Measurements from ENCODE around the gene PALLD.

DNA sequence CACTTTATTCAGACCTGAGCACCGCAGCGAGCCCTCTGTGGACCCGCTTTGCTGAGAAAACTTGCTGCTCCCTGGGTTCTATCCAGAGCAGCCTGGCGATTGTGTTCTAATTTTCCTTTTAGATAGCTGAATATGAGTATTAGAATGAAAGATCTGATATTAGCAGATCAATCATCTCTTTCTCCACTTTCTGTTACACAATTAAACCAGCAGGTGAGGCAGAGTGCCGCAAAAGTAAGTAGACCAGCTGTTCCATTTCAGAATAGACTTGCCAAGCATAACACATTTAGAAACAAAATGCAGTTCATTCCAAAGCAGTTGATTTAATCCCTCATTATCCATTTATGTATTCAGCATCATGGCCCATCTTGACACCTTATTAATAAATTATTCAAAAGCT lies 58.6 kb downstream of the PALLD start:
- TF ChIP-seq, protein P1, sequence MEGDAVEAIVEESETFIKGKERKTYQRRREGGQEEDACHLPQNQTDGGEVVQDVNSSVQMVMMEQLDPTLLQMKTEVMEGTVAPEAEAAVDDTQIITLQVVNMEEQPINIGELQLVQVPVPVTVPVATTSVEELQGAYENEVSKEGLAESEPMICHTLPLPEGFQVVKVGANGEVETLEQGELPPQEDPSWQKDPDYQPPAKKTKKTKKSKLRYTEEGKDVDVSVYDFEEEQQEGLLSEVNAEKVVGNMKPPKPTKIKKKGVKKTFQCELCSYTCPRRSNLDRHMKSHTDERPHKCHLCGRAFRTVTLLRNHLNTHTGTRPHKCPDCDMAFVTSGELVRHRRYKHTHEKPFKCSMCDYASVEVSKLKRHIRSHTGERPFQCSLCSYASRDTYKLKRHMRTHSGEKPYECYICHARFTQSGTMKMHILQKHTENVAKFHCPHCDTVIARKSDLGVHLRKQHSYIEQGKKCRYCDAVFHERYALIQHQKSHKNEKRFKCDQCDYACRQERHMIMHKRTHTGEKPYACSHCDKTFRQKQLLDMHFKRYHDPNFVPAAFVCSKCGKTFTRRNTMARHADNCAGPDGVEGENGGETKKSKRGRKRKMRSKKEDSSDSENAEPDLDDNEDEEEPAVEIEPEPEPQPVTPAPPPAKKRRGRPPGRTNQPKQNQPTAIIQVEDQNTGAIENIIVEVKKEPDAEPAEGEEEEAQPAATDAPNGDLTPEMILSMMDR (IDR thresholded peaks at IDR 0.05), result no peak
- no peak for TF ChIP-seq POLR2A (IDR thresholded peaks at IDR 0.05)

Measured in esophagus squamous epithelium (tissue), 4 donors.